ENCODE results near the gene ANO6. TPM values are rescaled to one million over a fixed set of nuclear protein-coding genes. Genes with fewer than 3 reads are reported as not detected.

ANO6 gene
- polyA plus RNA-seq, 1 donor from 2014 or later, result 9.0 TPM

GRCh38 chr12:45212064-45212463 is 3.8 kb upstream of the ANO6 start:
- H2AFZ ChIP-seq (ENCODE audit: low read depth, low read length), result no peak overlapping the region
- no peaks in the 10 kb centered on the region for H3K36me3 ChIP-seq (ENCODE audit: insufficient read depth, low read length)
- H3K79me2 ChIP-seq (replicated peaks; ENCODE audit: insufficient read depth, low read length), result no peaks in the 10 kb centered on the region
- H3K9me2 ChIP-seq (ENCODE audit: insufficient read depth, low read length), result no peaks in the 10 kb centered on the region
- TF ChIP-seq SMC3 (conservative IDR thresholded peaks at IDR 0.05; ENCODE audit: poor library complexity) (no peak), REST (IDR thresholded peaks at IDR 0.05; ENCODE audit: borderline replicate concordance) (no peak)
- H3K9me3 ChIP-seq (ENCODE audit: low read length), result no peaks in the 10 kb centered on the region
- H3K4me3 ChIP-seq (ENCODE audit: low read length), result no peak overlapping the region
- no peak overlapping the region for H3K4me2 ChIP-seq (ENCODE audit: low read length)
- no peaks in the 10 kb centered on the region for H3K27me3 ChIP-seq (ENCODE audit: insufficient read depth, low read depth, low read length)
- peaks cover 6% of the 10 kb centered on the region for H3F3A ChIP-seq (ENCODE audit: insufficient read depth, low read length, poor library complexity, severe bottlenecking)
- no peak overlapping the region for H3K27ac ChIP-seq (ENCODE audit: low read length)
- H3K9ac ChIP-seq (ENCODE audit: low read length), result no peak overlapping the region
- no peaks in the 10 kb centered on the region for H4K20me1 ChIP-seq (ENCODE audit: insufficient read depth)

GRCh38 chr12:45213107-45213506 is 2.8 kb upstream of the ANO6 start:
- H3K27ac ChIP-seq (ENCODE audit: low read length), result no peak overlapping the region
- H3K9ac ChIP-seq (ENCODE audit: low read length), result no peak overlapping the region
- peaks cover 2% of the 10 kb centered on the region for H3K79me2 ChIP-seq (replicated peaks; ENCODE audit: insufficient read depth, low read length)
- H3K4me3 ChIP-seq (ENCODE audit: low read length), result no peak overlapping the region
- no peaks in the 10 kb centered on the region for H3K36me3 ChIP-seq (ENCODE audit: insufficient read depth, low read length)
- H3K9me2 ChIP-seq (ENCODE audit: insufficient read depth, low read length), result no peaks in the 10 kb centered on the region
- no peak overlapping the region for H3K4me2 ChIP-seq (ENCODE audit: low read length)
- no peaks in the 10 kb centered on the region for H3K27me3 ChIP-seq (ENCODE audit: insufficient read depth, low read depth, low read length)
- no peak for TF ChIP-seq SMC3 (conservative IDR thresholded peaks at IDR 0.05; ENCODE audit: poor library complexity)
- TF ChIP-seq EP300 (conservative IDR thresholded peaks at IDR 0.05; ENCODE audit: poor library complexity, severe bottlenecking), result no peak
- TF ChIP-seq EZH2 (IDR thresholded peaks at IDR 0.05; ENCODE audit: borderline replicate concordance, insufficient read depth, low read length, poor library complexity, severe bottlenecking), result no peak
- no peak for TF ChIP-seq TAF1 (IDR thresholded peaks at IDR 0.05; ENCODE audit: low read depth)
- TF ChIP-seq RAD21 (conservative IDR thresholded peaks at IDR 0.05), result no peak
- no peak for TF ChIP-seq CTCF (IDR thresholded peaks at IDR 0.05; ENCODE audit: poor library complexity, severe bottlenecking)
- TF ChIP-seq POLR2AphosphoS5 (IDR thresholded peaks at IDR 0.05), result no peak
- TF ChIP-seq REST (IDR thresholded peaks at IDR 0.05; ENCODE audit: borderline replicate concordance), result no peak
- TF ChIP-seq MXI1 (conservative IDR thresholded peaks at IDR 0.05; ENCODE audit: poor library complexity, severe bottlenecking), result no peak
- no peaks in the 10 kb centered on the region for H4K20me1 ChIP-seq (ENCODE audit: insufficient read depth)
- H2AFZ ChIP-seq (ENCODE audit: low read depth, low read length), result no peak overlapping the region
- no peaks in the 10 kb centered on the region for H3K9me3 ChIP-seq (ENCODE audit: low read length)
- H3F3A ChIP-seq (ENCODE audit: insufficient read depth, low read length, poor library complexity, severe bottlenecking), result peaks cover 6% of the 10 kb centered on the region
